ENCODE data around the gene SPDL1. TPM values are rescaled to one million over a fixed set of nuclear protein-coding genes. Genes with fewer than 3 reads are reported as not detected.

The SPDL1 gene
- total RNA-seq, 4 donors from 2014 or later = 0.78 to 4.6 (median 3.2) TPM

GRCh38 chr5:169646856-169647255, 63.3 kb downstream of the SPDL1 start:
- intact Hi-C loops (cut with DNase I; ENCODE audit: low total_unique reads) = no loop called here
- Histone ChIP-seq H3K4me3 (no peak overlapping the region), H3K27me3 (no peaks in the 10 kb centered on the region), H3K36me3 (no peaks in the 10 kb centered on the region), H3K4me1 (no peaks in the 10 kb centered on the region), H3K9me3 (no peaks in the 10 kb centered on the region), H3K27ac (no peak overlapping the region)
- no peak for ATAC-seq
- no peak for DNase-seq
- in situ Hi-C loops (cut with MboI; ENCODE audit: low sequenced_read_pairs in 4 of 4) = no loop called here
- no peak for TF ChIP-seq POLR2A (IDR thresholded peaks at IDR 0.05)
- TF ChIP-seq CTCF (IDR thresholded peaks at IDR 0.05 in 4 of 5, conservative IDR thresholded peaks at IDR 0.05 in 1 of 5) = no peak

DNA sequence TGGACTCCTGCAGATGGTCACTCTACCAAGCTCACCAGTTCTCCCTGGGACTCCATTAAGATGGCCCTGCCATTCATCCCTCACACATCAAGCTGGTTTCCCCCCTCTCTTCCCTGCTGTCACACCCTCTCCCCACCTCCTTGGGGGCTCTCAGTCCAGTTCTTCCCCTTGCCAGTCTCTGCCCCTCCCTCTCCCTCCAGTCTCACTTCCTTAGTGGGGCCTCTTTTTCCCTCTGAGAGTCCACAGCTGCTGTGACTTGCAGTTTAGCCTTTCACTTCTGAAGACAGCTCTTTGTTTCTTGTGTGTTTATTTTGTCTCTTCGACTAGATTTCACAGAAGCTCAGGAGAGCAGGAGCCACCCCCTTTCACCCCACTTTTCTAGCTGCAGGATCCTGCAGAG, 64.0 kb downstream of the SPDL1 start:
- in situ Hi-C loops (cut with MboI; ENCODE audit: low sequenced_read_pairs in 4 of 4) (no loop called here), intact Hi-C loops (cut with DNase I; ENCODE audit: low total_unique reads) (no loop called here)
- no peaks in the 10 kb centered on the region for H3K4me1 ChIP-seq
- TF ChIP-seq CTCF (IDR thresholded peaks at IDR 0.05 in 4 of 5, conservative IDR thresholded peaks at IDR 0.05 in 1 of 5) = no peak
- TF ChIP-seq POLR2A (IDR thresholded peaks at IDR 0.05) = no peak
- H3K27ac ChIP-seq = no peak overlapping the region
- H3K36me3 ChIP-seq = no peaks in the 10 kb centered on the region
- H3K27me3 ChIP-seq = no peaks in the 10 kb centered on the region
- H3K9me3 ChIP-seq = no peaks in the 10 kb centered on the region
- ATAC-seq (no peak), DNase-seq (no peak)
- no peak overlapping the region for H3K4me3 ChIP-seq

DNA sequence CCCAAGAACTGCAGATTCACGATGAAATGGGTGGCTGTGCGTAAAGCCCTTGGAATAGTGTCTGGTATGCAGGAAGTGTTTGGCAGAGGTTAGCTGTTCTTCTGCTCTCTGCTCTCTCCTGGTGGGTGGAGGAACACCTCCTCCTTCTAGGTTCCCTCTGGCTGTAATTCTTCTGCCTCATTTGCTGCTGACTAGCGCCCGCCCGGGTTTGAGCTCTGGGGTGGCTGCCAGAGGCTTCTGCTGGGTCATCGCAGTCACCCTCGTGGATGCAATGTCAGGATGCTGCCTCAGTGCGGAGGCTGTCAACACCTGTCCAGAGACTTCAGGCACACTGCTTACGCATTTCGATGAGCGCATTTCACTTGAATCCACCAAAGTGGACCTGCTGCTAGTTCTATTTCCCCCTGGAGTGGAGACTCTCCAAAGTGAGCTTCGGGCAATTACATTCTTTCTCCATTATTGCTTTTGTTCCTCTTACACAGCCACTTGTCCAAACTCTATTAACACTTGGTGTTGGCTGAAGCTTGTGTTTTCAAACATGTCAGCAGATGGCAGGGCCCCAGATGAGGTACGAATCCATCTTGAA, 65.2 kb downstream of the SPDL1 start:
- no peak overlapping the region for H3K4me3 ChIP-seq
- H3K9me3 ChIP-seq = no peaks in the 10 kb centered on the region
- intact Hi-C loops (cut with DNase I; ENCODE audit: low total_unique reads) = no loop called here
- TF ChIP-seq CTCF (IDR thresholded peaks at IDR 0.05 in 4 of 5, conservative IDR thresholded peaks at IDR 0.05 in 1 of 5) (no peak), POLR2A (IDR thresholded peaks at IDR 0.05) (no peak)
- H3K27ac ChIP-seq = no peak overlapping the region
- no peak for DNase-seq
- no peaks in the 10 kb centered on the region for H3K4me1 ChIP-seq
- no peaks in the 10 kb centered on the region for H3K36me3 ChIP-seq
- no peaks in the 10 kb centered on the region for H3K27me3 ChIP-seq
- in situ Hi-C loops (cut with MboI; ENCODE audit: low sequenced_read_pairs in 4 of 4) = no loop called here
- no peak for ATAC-seq

DNA sequence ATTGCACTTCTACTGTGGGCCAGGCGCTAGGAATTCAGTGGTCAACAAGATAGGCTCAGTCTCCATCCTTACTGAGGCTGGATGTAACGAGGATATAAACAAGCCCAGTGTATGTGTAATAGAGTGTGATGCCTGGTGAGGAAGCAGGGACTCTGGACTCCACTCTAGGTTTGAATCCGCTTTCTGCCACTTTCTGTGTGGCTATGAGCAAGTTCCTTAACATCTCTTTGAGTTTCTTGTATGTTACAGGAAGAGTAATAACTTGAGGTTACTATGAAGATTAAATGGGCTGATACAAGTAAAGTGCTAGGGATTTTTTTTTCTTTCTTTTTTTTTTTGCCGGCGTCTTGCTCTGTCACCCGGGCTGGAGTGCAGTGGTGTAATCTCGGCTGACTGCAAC, 65.9 kb downstream of the SPDL1 start:
- no peaks in the 10 kb centered on the region for H3K9me3 ChIP-seq
- H3K4me1 ChIP-seq = no peaks in the 10 kb centered on the region
- in situ Hi-C loops (cut with MboI; ENCODE audit: low sequenced_read_pairs in 4 of 4) (no loop called here), intact Hi-C loops (cut with DNase I; ENCODE audit: low total_unique reads) (no loop called here)
- H3K27ac ChIP-seq = no peak overlapping the region
- H3K36me3 ChIP-seq = no peaks in the 10 kb centered on the region
- DNase-seq (no peak), ATAC-seq (no peak)
- no peak overlapping the region for H3K4me3 ChIP-seq
- H3K27me3 ChIP-seq = no peaks in the 10 kb centered on the region
- no peak for TF ChIP-seq CTCF (IDR thresholded peaks at IDR 0.05 in 4 of 5, conservative IDR thresholded peaks at IDR 0.05 in 1 of 5)
- no peak for TF ChIP-seq POLR2A (IDR thresholded peaks at IDR 0.05)
